ENCODE measurements around the gene OPCML.

Gene OPCML

GRCh38 chr11:132933703-132934102 lies 598.6 kb downstream of the OPCML start:
- no peaks in the 10 kb centered on the region for H3K9me3 Mint-ChIP-seq
- H3K27ac Mint-ChIP-seq, result no peak overlapping the region
- H3K4me3 Mint-ChIP-seq, result no peak overlapping the region
- no peaks in the 10 kb centered on the region for H3K36me3 Mint-ChIP-seq (ENCODE audit: low read depth)
- H3K4me1 Mint-ChIP-seq (ENCODE audit: low read depth), result no peaks in the 10 kb centered on the region
- H3K27me3 Mint-ChIP-seq (ENCODE audit: low read depth), result no peaks in the 10 kb centered on the region

- Mint-ChIP-seq H3K4me3 (no peak overlapping the region), H3K4me1 (ENCODE audit: low read depth) (no peaks in the 10 kb centered on the region), H3K9me3 (no peaks in the 10 kb centered on the region), H3K27me3 (ENCODE audit: low read depth) (no peaks in the 10 kb centered on the region), H3K27ac (no peak overlapping the region), H3K36me3 (ENCODE audit: low read depth) (no peaks in the 10 kb centered on the region)
Measured at GRCh38 chr11:132925825-132926469, 606.4 kb downstream of the OPCML start.

- H3K9me3 Mint-ChIP-seq, result no peaks in the 10 kb centered on the region
- no peaks in the 10 kb centered on the region for H3K27me3 Mint-ChIP-seq (ENCODE audit: low read depth)
- H3K4me3 Mint-ChIP-seq, result no peak overlapping the region
- no peaks in the 10 kb centered on the region for H3K4me1 Mint-ChIP-seq (ENCODE audit: low read depth)
- H3K36me3 Mint-ChIP-seq (ENCODE audit: low read depth), result no peaks in the 10 kb centered on the region
- H3K27ac Mint-ChIP-seq, result no peak overlapping the region
Measured at GRCh38 chr11:132921597-132921996, 610.7 kb downstream of the OPCML start.

- Mint-ChIP-seq H3K27me3 (ENCODE audit: low read depth) (no peaks in the 10 kb centered on the region), H3K9me3 (no peaks in the 10 kb centered on the region), H3K36me3 (ENCODE audit: low read depth) (no peaks in the 10 kb centered on the region), H3K27ac (no peak overlapping the region), H3K4me3 (no peak overlapping the region), H3K4me1 (ENCODE audit: low read depth) (no peaks in the 10 kb centered on the region)
Measured at GRCh38 chr11:132920451-132921096, 611.7 kb downstream of the OPCML start.

- H3K4me1 Mint-ChIP-seq (ENCODE audit: low read depth), result no peaks in the 10 kb centered on the region
- no peaks in the 10 kb centered on the region for H3K27me3 Mint-ChIP-seq (ENCODE audit: low read depth)
- no peaks in the 10 kb centered on the region for H3K36me3 Mint-ChIP-seq (ENCODE audit: low read depth)
- H3K9me3 Mint-ChIP-seq, result no peaks in the 10 kb centered on the region
- no peak overlapping the region for H3K27ac Mint-ChIP-seq
- no peak overlapping the region for H3K4me3 Mint-ChIP-seq
Measured at GRCh38 chr11:132914600-132914999, 617.7 kb downstream of the OPCML start.

GRCh38 chr11:132913886-132914285 lies 618.4 kb downstream of the OPCML start:
- no peaks in the 10 kb centered on the region for H3K36me3 Mint-ChIP-seq (ENCODE audit: low read depth)
- H3K4me1 Mint-ChIP-seq (ENCODE audit: low read depth), result no peaks in the 10 kb centered on the region
- H3K27me3 Mint-ChIP-seq (ENCODE audit: low read depth), result no peaks in the 10 kb centered on the region
- no peak overlapping the region for H3K4me3 Mint-ChIP-seq
- no peaks in the 10 kb centered on the region for H3K9me3 Mint-ChIP-seq
- H3K27ac Mint-ChIP-seq, result no peak overlapping the region

- Mint-ChIP-seq H3K27me3 (ENCODE audit: low read depth) (no peaks in the 10 kb centered on the region), H3K4me1 (ENCODE audit: low read depth) (no peaks in the 10 kb centered on the region), H3K36me3 (ENCODE audit: low read depth) (no peaks in the 10 kb centered on the region), H3K9me3 (no peaks in the 10 kb centered on the region), H3K4me3 (no peak overlapping the region), H3K27ac (no peak overlapping the region)
Measured at GRCh38 chr11:132913295-132913694, 619.0 kb downstream of the OPCML start.

- Mint-ChIP-seq H3K36me3 (ENCODE audit: low read depth) (no peaks in the 10 kb centered on the region), H3K4me3 (no peak overlapping the region), H3K9me3 (no peaks in the 10 kb centered on the region), H3K4me1 (ENCODE audit: low read depth) (no peaks in the 10 kb centered on the region), H3K27me3 (ENCODE audit: low read depth) (no peaks in the 10 kb centered on the region), H3K27ac (no peak overlapping the region)
Measured at GRCh38 chr11:132911186-132911585, 621.1 kb downstream of the OPCML start.

GRCh38 chr11:132910011-132910760 lies 622.1 kb downstream of the OPCML start:
- no peak overlapping the region for H3K4me3 Mint-ChIP-seq

GRCh38 chr11:132909021-132909606 lies 623.2 kb downstream of the OPCML start:
- Mint-ChIP-seq H3K4me3 (no peak overlapping the region), H3K36me3 (ENCODE audit: low read depth) (no peaks in the 10 kb centered on the region), H3K9me3 (no peaks in the 10 kb centered on the region), H3K4me1 (ENCODE audit: low read depth) (no peaks in the 10 kb centered on the region), H3K27me3 (ENCODE audit: low read depth) (no peaks in the 10 kb centered on the region), H3K27ac (no peak overlapping the region)

More at GRCh38 chr11:132910011-132910760, 622.1 kb downstream of the OPCML start:
- Mint-ChIP-seq H3K36me3 (ENCODE audit: low read depth) (no peaks in the 10 kb centered on the region), H3K27me3 (ENCODE audit: low read depth) (no peaks in the 10 kb centered on the region), H3K4me1 (ENCODE audit: low read depth) (no peaks in the 10 kb centered on the region), H3K27ac (no peak overlapping the region), H3K9me3 (no peaks in the 10 kb centered on the region)

GRCh38 chr11:132908414-132908810 lies 623.9 kb downstream of the OPCML start:
- Mint-ChIP-seq H3K4me1 (ENCODE audit: low read depth) (no peaks in the 10 kb centered on the region), H3K36me3 (ENCODE audit: low read depth) (no peaks in the 10 kb centered on the region), H3K27me3 (ENCODE audit: low read depth) (no peaks in the 10 kb centered on the region), H3K9me3 (no peaks in the 10 kb centered on the region), H3K4me3 (no peak overlapping the region), H3K27ac (no peak overlapping the region)

GRCh38 chr11:132907651-132908413 lies 624.5 kb downstream of the OPCML start:
- no peaks in the 10 kb centered on the region for H3K36me3 Mint-ChIP-seq (ENCODE audit: low read depth)
- H3K27ac Mint-ChIP-seq, result no peak overlapping the region
- H3K27me3 Mint-ChIP-seq (ENCODE audit: low read depth), result no peaks in the 10 kb centered on the region
- no peak overlapping the region for H3K4me3 Mint-ChIP-seq
- H3K9me3 Mint-ChIP-seq, result no peaks in the 10 kb centered on the region
- H3K4me1 Mint-ChIP-seq (ENCODE audit: low read depth), result no peaks in the 10 kb centered on the region

- Mint-ChIP-seq H3K27ac (no peak overlapping the region), H3K4me1 (ENCODE audit: low read depth) (no peaks in the 10 kb centered on the region), H3K9me3 (peaks cover 5% of the 10 kb centered on the region), H3K27me3 (ENCODE audit: low read depth) (no peaks in the 10 kb centered on the region), H3K36me3 (ENCODE audit: low read depth) (no peaks in the 10 kb centered on the region), H3K4me3 (no peak overlapping the region)
Measured at GRCh38 chr11:132904607-132905006, 627.7 kb downstream of the OPCML start.

- no peaks in the 10 kb centered on the region for H3K4me1 Mint-ChIP-seq (ENCODE audit: low read depth)
- H3K9me3 Mint-ChIP-seq, result peaks cover 5% of the 10 kb centered on the region
- H3K4me3 Mint-ChIP-seq, result no peak overlapping the region
- no peaks in the 10 kb centered on the region for H3K27me3 Mint-ChIP-seq (ENCODE audit: low read depth)
- H3K36me3 Mint-ChIP-seq (ENCODE audit: low read depth), result no peaks in the 10 kb centered on the region
- H3K27ac Mint-ChIP-seq, result no peak overlapping the region
Measured at GRCh38 chr11:132904091-132904490, 628.2 kb downstream of the OPCML start.

Data from T-helper 1 cell treated with Interleukin-12 subunit alpha and Interleukin-12 subunit beta and Interleukin-4 antibody, amounts not matched to agents 30 μg/mL and 1 μg/mL, for 36 hours (primary cell).